Right cardiac atrium (tissue), 5 donors: ENCODE results near the gene CYP46A1. TPM values are rescaled to one million over a fixed set of nuclear protein-coding genes. Genes with fewer than 3 reads are reported as not detected.

ENCODE experiments used
- ATAC-seq, 2 donors: fragments of 200-7000 bp; cut with Tn5 transposase; one replicate each; pipeline versions ENCODE4 v1.8.0 to v1.9.1; 2020; ENCODE audit warnings: moderate library complexity in 2 of 2, mild to moderate bottlenecking in 1 of 2
- DNase-seq, 3 donors: peaks; one replicate each; pipeline ENCODE4 v3.0.0-alpha.2; 2020
- H3K27ac ChIP-seq: one replicate; pipeline ENCODE4 v1.5.1; 2013; ENCODE audit warnings: mild to moderate bottlenecking, low read length, control low read depth, moderate library complexity
- H3K27me3 ChIP-seq: one replicate; pipeline ENCODE4 v1.6.1; 2013; ENCODE audit not compliant: control insufficient read depth, insufficient read depth
- H3K4me1 ChIP-seq: one replicate; pipeline ENCODE4 v1.6.1; 2013; ENCODE audit warnings: low read length; ENCODE audit not compliant: control insufficient read depth, insufficient read depth
- H3K4me3 ChIP-seq: one replicate; pipeline ENCODE4 v1.5.1; 2013; ENCODE audit warnings: low read length, control low read depth
- H3K9me3 ChIP-seq: one replicate; pipeline ENCODE4 v1.6.1; 2013; ENCODE audit warnings: low read length; ENCODE audit not compliant: control insufficient read depth
- WGBS: extraction: QIAGEN DNeasy Blood & Tissue Kit; methylation state at CpG from one replicate; pipeline ENCODE4 v1.1.7; 2013; 5-methylcytosine and 5-hydroxymethylcytosine counted together
- intact Hi-C, 4 donors: fragments of 100-400 bp; cut with DNase I; formaldehyde crosslinking; loops; one replicate each; pipeline versions ENCODE4 v1.11.0 to v1.14.0; 2022 to 2023
- polyA plus RNA-seq: library from polyadenylated mRNA; stranded (reverse); fragments of 200-250 nt; gene quantifications from one replicate; pipeline ENCODE4 v1.2.3, GENCODE V29; 2013
- total RNA-seq, 4 donors: library from RNA; stranded (reverse); fragmentation: NEBNext Ultra II Directional; extraction: Animal tissue kit (Norgen Biotek cat#: 25700); gene quantifications; one replicate each; pipeline ENCODE4 v1.2.1, GENCODE V29; 2021
- donor health status: healthy with polysubstance abuse.
- donor health status: DM: no; HTN: yes; CAD: no.
- donor health status: DM: no; HTN: no; CAD: no.
- donor health status: DM: no; HTN: yes; CAD: no; lungs with severe emphysema.
- donor health status: DM: yes; HTN: yes; CAD: no.

The CYP46A1 gene
- total and polyA plus RNA-seq, 5 donors, result 5.7 to 9.2 (median 7.6) TPM

- DNase-seq (no peak), ATAC-seq (no peak)
- intact Hi-C loops, result no loop called here
- Histone ChIP-seq H3K4me1 (no peaks in the 10 kb centered on the region), H3K9me3 (no peaks in the 10 kb centered on the region), H3K27ac (no peak overlapping the region), H3K4me3 (no peak overlapping the region), H3K27me3 (no peaks in the 10 kb centered on the region)
- WGBS, result 83% methylated on average over 11 of the region's 11 CpGs
Observed at GRCh38 chr14:99689266-99690236, 5.5 kb downstream of the CYP46A1 start.

- no peak overlapping the region for H3K4me3 ChIP-seq
- ATAC-seq, result no peak
Observed at GRCh38 chr14:99690636-99691035, 6.5 kb downstream of the CYP46A1 start.

GRCh38 chr14:99691111-99691885 is 7.2 kb downstream of the CYP46A1 start:
- Histone ChIP-seq H3K4me3 (no peak overlapping the region), H3K27me3 (no peaks in the 10 kb centered on the region), H3K4me1 (no peaks in the 10 kb centered on the region), H3K27ac (no peak overlapping the region), H3K9me3 (no peaks in the 10 kb centered on the region)
- WGBS, result 91% methylated on average over 13 of the region's 13 CpGs
- intact Hi-C loops, result no loop called here
- DNase-seq (no peak), ATAC-seq (no peak)

More at GRCh38 chr14:99690636-99691035, 6.5 kb downstream of the CYP46A1 start:
- no peaks in the 10 kb centered on the region for H3K27me3 ChIP-seq
- no peaks in the 10 kb centered on the region for H3K9me3 ChIP-seq
- 85% methylated on average over 5 of the region's 5 CpGs for WGBS
- no peak for DNase-seq
- H3K4me1 ChIP-seq, result no peaks in the 10 kb centered on the region
- no peak overlapping the region for H3K27ac ChIP-seq
- intact Hi-C loops, result no loop called here

- DNase-seq, result no peak
- WGBS, result 93% methylated on average over 3 of the region's 3 CpGs
- intact Hi-C loops, result no loop called here
Observed at GRCh38 chr14:99693918-99694317, 9.8 kb downstream of the CYP46A1 start.

GRCh38 chr14:99696929-99697328 is 12.8 kb downstream of the CYP46A1 start:
- Histone ChIP-seq H3K27ac (no peak overlapping the region), H3K9me3 (no peaks in the 10 kb centered on the region), H3K4me1 (no peaks in the 10 kb centered on the region), H3K4me3 (no peak overlapping the region), H3K27me3 (no peaks in the 10 kb centered on the region)
- intact Hi-C loops, result no loop called here
- no peak for DNase-seq
- no peak for ATAC-seq
- WGBS, result 92% methylated on average over 4 of the region's 4 CpGs

More at GRCh38 chr14:99693918-99694317, 9.8 kb downstream of the CYP46A1 start:
- Histone ChIP-seq H3K9me3 (no peaks in the 10 kb centered on the region), H3K27ac (no peak overlapping the region), H3K27me3 (no peaks in the 10 kb centered on the region), H3K4me3 (no peak overlapping the region), H3K4me1 (no peaks in the 10 kb centered on the region)
- ATAC-seq, result no peak

- DNase-seq (no peak), ATAC-seq (no peak)
- 94% methylated on average over 6 of the region's 6 CpGs for WGBS
- no peaks in the 10 kb centered on the region for H3K9me3 ChIP-seq
- intact Hi-C loops, result no loop called here
- H3K4me1 ChIP-seq, result no peaks in the 10 kb centered on the region
- no peak overlapping the region for H3K4me3 ChIP-seq
- no peak overlapping the region for H3K27ac ChIP-seq
- H3K27me3 ChIP-seq, result no peaks in the 10 kb centered on the region
Observed at GRCh38 chr14:99698236-99698635, 14.1 kb downstream of the CYP46A1 start.

- 56% methylated on average over 5 of the region's 5 CpGs for WGBS
- Histone ChIP-seq H3K4me1 (no peaks in the 10 kb centered on the region), H3K27ac (no peak overlapping the region), H3K4me3 (no peak overlapping the region), H3K9me3 (no peaks in the 10 kb centered on the region), H3K27me3 (no peaks in the 10 kb centered on the region)
- DNase-seq (no peak), ATAC-seq (peak in 1 of 2 donors; percentile 14)
- intact Hi-C loops, result no loop called here
Observed at GRCh38 chr14:99698642-99699041, 14.5 kb downstream of the CYP46A1 start.

GRCh38 chr14:99699085-99699760 is 15.1 kb downstream of the CYP46A1 start:
- intact Hi-C loops, result no loop called here
- Histone ChIP-seq H3K9me3 (no peaks in the 10 kb centered on the region), H3K27ac (no peak overlapping the region), H3K27me3 (no peaks in the 10 kb centered on the region), H3K4me3 (no peak overlapping the region), H3K4me1 (no peaks in the 10 kb centered on the region)
- ATAC-seq, result no peak
- DNase-seq, result no peak
- WGBS, result 77% methylated on average over 12 of the region's 12 CpGs

GRCh38 chr14:99699861-99700260 is 15.8 kb downstream of the CYP46A1 start:
- Histone ChIP-seq H3K27me3 (no peaks in the 10 kb centered on the region), H3K4me1 (no peaks in the 10 kb centered on the region), H3K27ac (no peak overlapping the region), H3K4me3 (no peak overlapping the region), H3K9me3 (no peaks in the 10 kb centered on the region)
- intact Hi-C loops, result no loop called here
- ATAC-seq (no peak), DNase-seq (no peak)
- WGBS, result 96% methylated on average over 16 of the region's 16 CpGs

GRCh38 chr14:99700379-99700778 is 16.3 kb downstream of the CYP46A1 start:
- 97% methylated on average over 6 of the region's 6 CpGs for WGBS
- Histone ChIP-seq H3K4me1 (no peaks in the 10 kb centered on the region), H3K9me3 (no peaks in the 10 kb centered on the region), H3K4me3 (no peak overlapping the region), H3K27me3 (no peaks in the 10 kb centered on the region), H3K27ac (no peak overlapping the region)
- intact Hi-C loops, result no loop called here
- no peak for DNase-seq
- ATAC-seq, result no peak

GRCh38 chr14:99701260-99701659 is 17.2 kb downstream of the CYP46A1 start:
- no peaks in the 10 kb centered on the region for H3K27me3 ChIP-seq
- no peaks in the 10 kb centered on the region for H3K9me3 ChIP-seq
- no peak for DNase-seq
- H3K4me3 ChIP-seq, result no peak overlapping the region
- H3K27ac ChIP-seq, result no peak overlapping the region
- 99% methylated on average over 1 of the region's 1 CpG for WGBS
- intact Hi-C loops, result no loop called here
- no peak for ATAC-seq
- H3K4me1 ChIP-seq, result no peaks in the 10 kb centered on the region
